Activated T-helper 17 cell treated with anti-CD3 and anti-CD28 coated beads, Interleukin-2, amount 50 U/mL, for 72 hours (primary cell): ENCODE data around the gene COQ8A. TPM values are rescaled to one million over a fixed set of nuclear protein-coding genes. Genes with fewer than 3 reads are reported as not detected.

ENCODE experiments used
- ATAC-seq: fragments of 150-1000 bp; cut with Tn5 transposase; replicated peaks from 2 replicates; pipeline ENCODE4 v1.10.0; 2021; ENCODE audit warnings: mild to moderate bottlenecking, moderate library complexity
- H3K27ac Mint-ChIP-seq: one replicate; pipeline ENCODE4 v1.8.0; 2022; ENCODE audit warnings: mixed read lengths
- H3K27me3 Mint-ChIP-seq: one replicate; pipeline ENCODE4 v1.8.0; 2022; ENCODE audit warnings: mixed read lengths
- H3K36me3 Mint-ChIP-seq: one replicate; pipeline ENCODE4 v1.8.0; 2022; ENCODE audit warnings: low read depth, mild to moderate bottlenecking, mixed read lengths
- H3K4me1 Mint-ChIP-seq: one replicate; pipeline ENCODE4 v1.8.0; 2022; ENCODE audit warnings: mixed read lengths
- H3K4me3 Mint-ChIP-seq: one replicate; pipeline ENCODE4 v1.8.0; 2022; ENCODE audit warnings: mild to moderate bottlenecking, mixed read lengths
- H3K9me3 Mint-ChIP-seq: one replicate; pipeline ENCODE4 v1.8.0; 2022; ENCODE audit warnings: mixed read lengths
- total RNA-seq, 2 donors: library from RNA; stranded (reverse); gene quantifications; one replicate each; pipeline ENCODE4 v1.2.3, GENCODE V29; 2022

The COQ8A gene
- total RNA-seq, 2 donors from 2014 or later, result 28.8 to 43.1 TPM

GRCh38 chr1:226978432-226979114 is 38.5 kb downstream of the COQ8A start:
- Mint-ChIP-seq H3K9me3 (no peaks in the 10 kb centered on the region), H3K27ac (no peak overlapping the region), H3K4me3 (no peak overlapping the region), H3K27me3 (no peaks in the 10 kb centered on the region), H3K4me1 (no peaks in the 10 kb centered on the region), H3K36me3 (peaks cover 13% of the 10 kb centered on the region)
- ATAC-seq, result no peak

- peaks cover 13% of the 10 kb centered on the region for H3K36me3 Mint-ChIP-seq
- H3K27me3 Mint-ChIP-seq, result no peaks in the 10 kb centered on the region
- no peak for ATAC-seq
- H3K4me1 Mint-ChIP-seq, result no peaks in the 10 kb centered on the region
- no peaks in the 10 kb centered on the region for H3K9me3 Mint-ChIP-seq
- no peak overlapping the region for H3K27ac Mint-ChIP-seq
- H3K4me3 Mint-ChIP-seq, result no peak overlapping the region
Measured at GRCh38 chr1:226979115-226979516, 39.0 kb downstream of the COQ8A start.

GRCh38 chr1:226979517-226980121 is 39.5 kb downstream of the COQ8A start:
- ATAC-seq, result no peak
- Mint-ChIP-seq H3K4me3 (no peak overlapping the region), H3K27me3 (no peaks in the 10 kb centered on the region), H3K9me3 (no peaks in the 10 kb centered on the region), H3K36me3 (peaks cover 11% of the 10 kb centered on the region), H3K4me1 (no peaks in the 10 kb centered on the region), H3K27ac (no peak overlapping the region)

GRCh38 chr1:226980122-226980560 is 40.0 kb downstream of the COQ8A start:
- H3K27me3 Mint-ChIP-seq, result no peaks in the 10 kb centered on the region
- H3K27ac Mint-ChIP-seq, result no peak overlapping the region
- ATAC-seq, result no peak
- H3K9me3 Mint-ChIP-seq, result no peaks in the 10 kb centered on the region
- H3K4me1 Mint-ChIP-seq, result no peaks in the 10 kb centered on the region
- H3K4me3 Mint-ChIP-seq, result no peak overlapping the region
- H3K36me3 Mint-ChIP-seq, result peaks cover 6% of the 10 kb centered on the region

- H3K36me3 Mint-ChIP-seq, result peaks cover 6% of the 10 kb centered on the region
- H3K27me3 Mint-ChIP-seq, result no peaks in the 10 kb centered on the region
- H3K27ac Mint-ChIP-seq, result no peak overlapping the region
- no peaks in the 10 kb centered on the region for H3K4me1 Mint-ChIP-seq
- no peak overlapping the region for H3K4me3 Mint-ChIP-seq
- H3K9me3 Mint-ChIP-seq, result no peaks in the 10 kb centered on the region
- ATAC-seq, result no peak
Measured at GRCh38 chr1:226980565-226981385, 40.7 kb downstream of the COQ8A start.

GRCh38 chr1:226981386-226981817 is 41.3 kb downstream of the COQ8A start:
- H3K27ac Mint-ChIP-seq, result no peak overlapping the region
- no peaks in the 10 kb centered on the region for H3K9me3 Mint-ChIP-seq
- peaks cover 13% of the 10 kb centered on the region for H3K36me3 Mint-ChIP-seq
- no peak for ATAC-seq
- H3K4me3 Mint-ChIP-seq, result no peak overlapping the region
- no peaks in the 10 kb centered on the region for H3K4me1 Mint-ChIP-seq
- no peaks in the 10 kb centered on the region for H3K27me3 Mint-ChIP-seq

GRCh38 chr1:226981838-226982237 is 41.7 kb downstream of the COQ8A start:
- Mint-ChIP-seq H3K27me3 (no peaks in the 10 kb centered on the region), H3K4me1 (no peaks in the 10 kb centered on the region), H3K9me3 (no peaks in the 10 kb centered on the region), H3K27ac (no peak overlapping the region), H3K36me3 (peaks cover 17% of the 10 kb centered on the region), H3K4me3 (no peak overlapping the region)
- no peak for ATAC-seq

- Mint-ChIP-seq H3K9me3 (no peaks in the 10 kb centered on the region), H3K27me3 (no peaks in the 10 kb centered on the region), H3K36me3 (peaks cover 25% of the 10 kb centered on the region), H3K4me3 (no peak overlapping the region), H3K27ac (no peak overlapping the region), H3K4me1 (no peaks in the 10 kb centered on the region)
- no peak for ATAC-seq
Measured at GRCh38 chr1:226982451-226983177, 42.5 kb downstream of the COQ8A start.

GRCh38 chr1:226983247-226983991 is 43.3 kb downstream of the COQ8A start:
- no peak overlapping the region for H3K27ac Mint-ChIP-seq
- H3K4me3 Mint-ChIP-seq, result no peak overlapping the region
- peaks cover 26% of the 10 kb centered on the region for H3K36me3 Mint-ChIP-seq
- H3K27me3 Mint-ChIP-seq, result no peaks in the 10 kb centered on the region
- ATAC-seq, result no peak
- no peaks in the 10 kb centered on the region for H3K9me3 Mint-ChIP-seq
- no peaks in the 10 kb centered on the region for H3K4me1 Mint-ChIP-seq

- no peaks in the 10 kb centered on the region for H3K9me3 Mint-ChIP-seq
- ATAC-seq, result no peak
- H3K4me3 Mint-ChIP-seq, result no peak overlapping the region
- H3K27ac Mint-ChIP-seq, result no peak overlapping the region
- peaks cover 26% of the 10 kb centered on the region for H3K36me3 Mint-ChIP-seq
- H3K27me3 Mint-ChIP-seq, result no peaks in the 10 kb centered on the region
- peaks cover 2% of the 10 kb centered on the region for H3K4me1 Mint-ChIP-seq
Measured at GRCh38 chr1:226983992-226984364, 43.9 kb downstream of the COQ8A start.

GRCh38 chr1:226984521-226985238 is 44.6 kb downstream of the COQ8A start:
- peaks cover 26% of the 10 kb centered on the region for H3K36me3 Mint-ChIP-seq
- H3K27ac Mint-ChIP-seq, result no peak overlapping the region
- H3K27me3 Mint-ChIP-seq, result no peaks in the 10 kb centered on the region
- H3K4me1 Mint-ChIP-seq, result peaks cover 9% of the 10 kb centered on the region
- ATAC-seq, result no peak
- no peaks in the 10 kb centered on the region for H3K9me3 Mint-ChIP-seq
- no peak overlapping the region for H3K4me3 Mint-ChIP-seq

GRCh38 chr1:226985239-226985838 is 45.2 kb downstream of the COQ8A start:
- H3K4me1 Mint-ChIP-seq, result peaks cover 13% of the 10 kb centered on the region
- H3K36me3 Mint-ChIP-seq, result peaks cover 26% of the 10 kb centered on the region
- no peak overlapping the region for H3K4me3 Mint-ChIP-seq
- H3K27me3 Mint-ChIP-seq, result no peaks in the 10 kb centered on the region
- no peak for ATAC-seq
- H3K27ac Mint-ChIP-seq, result no peak overlapping the region
- no peaks in the 10 kb centered on the region for H3K9me3 Mint-ChIP-seq

GRCh38 chr1:226985839-226986463 is 45.9 kb downstream of the COQ8A start:
- no peaks in the 10 kb centered on the region for H3K27me3 Mint-ChIP-seq
- H3K4me1 Mint-ChIP-seq, result peaks cover 18% of the 10 kb centered on the region
- ATAC-seq, result no peak
- H3K9me3 Mint-ChIP-seq, result no peaks in the 10 kb centered on the region
- no peak overlapping the region for H3K27ac Mint-ChIP-seq
- H3K36me3 Mint-ChIP-seq, result peaks cover 26% of the 10 kb centered on the region
- H3K4me3 Mint-ChIP-seq, result no peak overlapping the region
